Effector memory CD8-positive, alpha-beta T cell (primary cell): Measurements from ENCODE around the gene TMIE.

Experiments used
- ATAC-seq: fragments of 150-1000 bp; cut with Tn5 transposase; replicated peaks from 2 replicates; pipeline ENCODE4 v1.10.0; 2021; ENCODE audit warnings: mild to moderate bottlenecking, moderate library complexity
- DNase-seq, 3 experiments: peaks; one replicate each; pipeline ENCODE4 v3.0.0; 2021
- H3K27ac Mint-ChIP-seq, 2 donors: one replicate each; pipeline ENCODE4 v1.8.0; 2022; ENCODE audit warnings: mild to moderate bottlenecking in 2 of 2, mixed read lengths in 2 of 2, moderate library complexity in 2 of 2
- H3K27me3 Mint-ChIP-seq, 2 donors: one replicate each; pipeline ENCODE4 v1.8.0; 2022; ENCODE audit warnings: mixed read lengths in 2 of 2
- H3K36me3 Mint-ChIP-seq: one replicate; pipeline ENCODE4 v1.8.0; 2022; ENCODE audit warnings: mild to moderate bottlenecking, moderate library complexity, mixed read lengths; ENCODE audit not compliant: insufficient read depth
- H3K4me1 Mint-ChIP-seq, 2 donors: one replicate each; pipeline ENCODE4 v1.8.0; 2022; ENCODE audit warnings: low read depth in 2 of 2, mixed read lengths in 2 of 2
- H3K4me3 Mint-ChIP-seq, 2 donors: one replicate each; pipeline ENCODE4 v1.8.0; 2022; ENCODE audit warnings: mild to moderate bottlenecking in 2 of 2, mixed read lengths in 2 of 2, moderate library complexity in 2 of 2
- H3K9me3 Mint-ChIP-seq, 2 donors: one replicate each; pipeline ENCODE4 v1.8.0; 2022; ENCODE audit warnings: mixed read lengths in 2 of 2

TMIE gene

DNA sequence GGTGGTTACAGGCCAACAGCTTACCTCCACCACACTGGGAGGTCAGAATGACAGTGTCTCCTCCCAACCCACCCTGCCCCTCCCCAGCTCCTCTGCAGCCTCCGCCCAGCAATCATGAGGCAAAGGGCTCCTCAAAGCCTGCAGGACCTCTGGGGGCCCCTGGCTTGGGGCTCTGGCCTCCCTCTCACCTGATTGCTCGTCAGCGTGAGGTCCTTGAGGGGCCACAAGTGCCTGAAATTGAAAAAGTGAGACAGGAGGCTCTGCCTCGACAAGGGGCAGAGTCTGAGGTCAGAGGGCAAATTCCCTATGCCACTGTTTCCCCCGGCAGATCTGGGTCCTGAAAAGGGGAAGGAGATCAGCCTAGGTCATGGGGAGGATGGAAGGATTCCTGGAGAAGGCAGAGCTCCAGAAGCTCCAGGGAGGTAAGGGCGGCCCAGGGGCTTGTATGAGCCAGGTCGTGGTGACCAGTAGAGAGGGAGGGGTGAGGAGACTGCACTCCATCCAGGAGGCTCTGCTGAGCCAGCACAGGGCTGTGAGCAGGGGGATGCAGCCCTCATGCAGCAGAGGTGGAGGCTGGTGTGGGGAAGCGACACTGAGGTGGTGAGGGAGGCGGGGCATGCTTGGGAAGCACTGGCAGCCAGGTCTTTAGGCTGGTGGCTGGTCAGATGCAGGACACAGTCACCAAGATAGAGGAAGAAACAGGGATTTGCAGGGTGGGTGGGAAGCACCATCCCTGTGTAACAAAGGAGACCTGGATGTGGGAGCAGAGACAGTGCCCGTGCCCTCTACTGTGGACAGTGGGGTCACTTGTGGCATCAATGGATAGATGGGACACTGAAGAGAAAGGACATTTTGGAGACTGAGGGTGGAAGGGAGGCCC, 27.8 kb upstream of the TMIE start:
- ATAC-seq (no peak), DNase-seq (no peak)
- no peak overlapping the region for H3K27ac Mint-ChIP-seq
- peaks cover 0 to 8% of the 10 kb centered on the region in 2 donors for H3K27me3 Mint-ChIP-seq
- no peaks in the 10 kb centered on the region for H3K36me3 Mint-ChIP-seq
- H3K9me3 Mint-ChIP-seq, result no peaks in the 10 kb centered on the region
- H3K4me3 Mint-ChIP-seq, result no peak overlapping the region
- H3K4me1 Mint-ChIP-seq, result no peaks in the 10 kb centered on the region

DNA sequence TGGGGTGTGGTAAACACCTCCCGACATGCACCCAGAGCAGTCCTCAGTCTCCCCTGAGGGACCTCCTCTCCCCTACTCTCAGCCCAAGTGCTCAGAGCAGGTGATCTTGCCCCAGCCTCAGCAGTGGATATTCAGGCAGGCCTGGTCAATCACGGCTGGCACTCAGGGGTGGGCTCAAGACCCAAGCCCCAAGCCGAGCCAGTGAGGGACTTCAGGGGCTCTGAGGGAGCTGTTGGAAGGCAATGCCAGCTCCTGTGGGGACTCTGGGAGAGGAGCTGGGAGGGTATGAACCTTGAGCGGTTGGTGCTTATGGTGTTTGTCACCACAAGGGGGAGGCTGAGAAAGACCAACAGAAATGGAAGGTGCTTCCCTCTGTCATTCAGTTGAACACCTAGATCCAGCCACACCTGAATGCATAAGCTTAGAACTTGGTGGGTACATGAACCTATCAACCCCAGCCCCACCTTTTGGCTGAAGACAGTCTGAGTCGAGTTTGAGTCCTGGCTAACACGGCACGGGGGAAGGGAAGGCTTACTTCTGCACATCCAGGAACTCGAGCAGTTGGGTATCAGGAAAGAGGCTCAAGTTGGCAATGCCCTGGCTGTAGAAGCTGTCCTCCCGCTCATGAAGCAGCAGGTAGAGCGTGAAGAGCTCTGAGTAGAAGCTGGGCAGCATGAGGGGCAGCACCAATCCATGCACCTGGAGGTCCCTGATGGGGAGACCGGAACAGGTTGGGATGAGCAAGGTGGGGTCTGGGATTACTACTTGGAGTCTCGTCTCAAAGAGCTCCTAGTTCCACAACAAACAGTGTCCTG, 27.0 kb upstream of the TMIE start:
- DNase-seq (no peak), ATAC-seq (no peak)
- no peak overlapping the region for H3K4me3 Mint-ChIP-seq
- no peak overlapping the region for H3K27ac Mint-ChIP-seq
- H3K27me3 Mint-ChIP-seq, result peaks cover 0 to 8% of the 10 kb centered on the region in 2 donors
- no peaks in the 10 kb centered on the region for H3K36me3 Mint-ChIP-seq
- no peaks in the 10 kb centered on the region for H3K4me1 Mint-ChIP-seq
- H3K9me3 Mint-ChIP-seq, result no peaks in the 10 kb centered on the region

DNA sequence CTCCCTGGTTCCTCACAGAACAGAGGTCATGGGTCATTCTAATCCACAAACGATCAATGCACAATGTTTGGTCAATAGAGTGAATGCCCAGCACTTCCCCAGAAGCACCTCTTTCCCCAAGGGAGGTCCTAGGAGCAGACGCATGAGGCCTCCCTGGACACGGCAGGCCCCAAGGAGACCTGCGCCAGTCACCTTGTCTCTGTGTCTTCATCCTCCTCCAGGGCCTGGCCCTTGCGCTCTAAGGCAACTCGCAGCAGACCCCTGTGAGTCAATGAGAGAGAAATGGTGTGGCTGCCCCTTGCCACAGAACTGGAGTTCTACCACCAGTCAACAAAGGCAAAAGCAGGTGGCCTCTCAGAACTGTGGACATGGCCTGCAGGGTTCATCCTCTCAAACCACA, 25.8 kb upstream of the TMIE start:
- DNase-seq (no peak), ATAC-seq (no peak)
- no peaks in the 10 kb centered on the region for H3K36me3 Mint-ChIP-seq
- peaks cover 0 to 18% of the 10 kb centered on the region in 2 donors for H3K27me3 Mint-ChIP-seq
- H3K9me3 Mint-ChIP-seq, result no peaks in the 10 kb centered on the region
- H3K4me1 Mint-ChIP-seq, result no peaks in the 10 kb centered on the region
- H3K4me3 Mint-ChIP-seq, result no peak overlapping the region
- H3K27ac Mint-ChIP-seq, result no peak overlapping the region

DNA sequence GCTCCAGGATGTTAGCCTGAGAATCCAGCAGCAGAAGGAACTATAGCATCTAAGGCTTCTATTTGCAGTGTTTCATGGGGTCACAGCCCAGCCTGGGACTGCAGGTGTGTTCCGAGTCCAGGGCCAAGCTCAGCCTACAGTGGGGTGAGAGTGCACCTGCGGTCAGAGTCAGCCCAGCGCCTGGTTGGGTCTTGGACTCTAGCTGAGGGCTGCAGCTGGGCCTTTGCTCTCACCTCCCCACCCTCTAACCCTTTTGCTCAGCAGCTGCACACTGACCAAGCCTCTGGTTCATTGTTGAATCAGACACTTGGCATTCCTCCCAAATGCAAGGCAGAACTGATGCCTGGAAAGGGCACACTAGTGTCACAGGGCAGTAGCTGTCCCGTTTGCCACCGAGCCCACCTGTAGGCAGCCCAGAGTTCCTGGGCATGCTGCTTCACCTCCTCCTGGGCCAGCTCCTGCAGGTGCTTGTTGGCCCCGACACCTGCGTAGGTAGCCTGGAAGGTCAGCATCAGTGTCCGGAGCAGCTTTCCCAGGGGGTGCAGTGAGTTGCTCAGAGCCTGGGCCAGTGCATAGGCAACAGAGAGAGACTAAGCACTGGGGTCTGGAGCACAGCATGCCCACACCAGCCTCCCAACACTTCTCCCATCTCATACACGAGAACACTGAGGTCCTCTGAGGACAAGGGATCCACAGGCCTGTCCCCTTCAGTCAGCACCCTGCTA, 25.2 kb upstream of the TMIE start:
- Mint-ChIP-seq H3K27ac (no peak overlapping the region), H3K9me3 (no peaks in the 10 kb centered on the region), H3K4me1 (no peaks in the 10 kb centered on the region), H3K27me3 (peaks cover 0 to 18% of the 10 kb centered on the region in 2 donors), H3K4me3 (no peak overlapping the region), H3K36me3 (no peaks in the 10 kb centered on the region)
- no peak for DNase-seq
- ATAC-seq, result no peak

DNA sequence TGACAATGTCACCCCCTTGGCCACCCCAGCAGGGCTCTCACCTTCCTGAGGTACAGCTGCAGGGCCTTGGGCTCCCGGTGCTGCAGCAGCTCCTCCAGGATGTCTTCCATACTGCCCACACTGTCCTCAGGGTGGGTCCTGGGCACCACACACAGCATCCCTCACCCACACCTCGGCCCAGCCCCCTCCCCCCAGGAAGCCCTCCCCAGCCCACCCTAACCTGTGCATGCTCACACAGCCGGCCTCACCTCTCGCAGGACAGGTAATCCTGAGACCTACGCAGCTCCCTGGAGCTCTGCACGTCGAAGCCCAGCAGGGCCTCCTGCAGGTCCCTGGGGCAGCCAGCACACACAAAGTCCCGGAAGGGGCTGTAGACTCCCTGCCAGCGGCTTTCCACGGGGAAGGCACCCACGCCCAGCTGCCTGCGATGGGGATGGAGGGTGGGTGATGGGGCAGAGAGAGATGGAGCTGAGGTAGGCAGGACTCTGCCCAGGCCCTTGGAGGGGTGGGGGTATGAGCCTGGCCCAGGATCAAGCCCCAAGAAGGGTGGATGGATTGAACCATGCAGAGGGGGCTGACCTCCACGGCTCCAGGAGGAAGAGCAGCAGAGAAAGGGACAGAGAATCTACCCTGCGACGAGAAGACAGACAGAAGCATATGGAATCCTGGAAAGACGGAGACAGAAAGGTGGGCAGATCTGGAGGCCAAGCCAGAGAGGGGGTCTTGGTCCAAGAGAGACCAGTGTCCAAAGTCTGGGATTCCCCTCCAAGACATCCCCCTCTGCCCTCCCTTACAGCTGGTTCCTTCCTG, 24.4 kb upstream of the TMIE start:
- DNase-seq (no peak), ATAC-seq (no peak)
- Mint-ChIP-seq H3K9me3 (no peaks in the 10 kb centered on the region), H3K27me3 (peaks cover 0 to 18% of the 10 kb centered on the region in 2 donors), H3K27ac (no peak overlapping the region), H3K4me3 (no peak overlapping the region), H3K4me1 (no peaks in the 10 kb centered on the region), H3K36me3 (no peaks in the 10 kb centered on the region)

DNA sequence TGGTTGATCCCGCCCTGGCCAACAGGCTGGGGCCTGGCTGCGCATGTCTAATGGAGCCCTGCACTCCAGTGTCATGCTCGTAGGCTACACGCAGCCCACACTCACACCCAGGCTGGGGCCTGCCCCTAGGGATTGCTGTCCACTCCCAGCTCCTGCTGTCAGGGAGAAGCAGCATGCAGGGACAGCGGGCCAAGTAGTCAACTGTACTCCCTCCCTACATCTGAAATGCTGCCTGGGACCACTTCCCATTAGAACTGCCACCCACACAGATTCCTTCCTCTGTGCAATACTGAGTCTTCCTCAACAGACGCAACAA, 23.8 kb upstream of the TMIE start:
- Mint-ChIP-seq H3K27me3 (peaks cover 0 to 18% of the 10 kb centered on the region in 2 donors), H3K4me1 (no peaks in the 10 kb centered on the region), H3K36me3 (no peaks in the 10 kb centered on the region), H3K4me3 (no peak overlapping the region), H3K27ac (no peak overlapping the region), H3K9me3 (no peaks in the 10 kb centered on the region)
- no peak for DNase-seq
- ATAC-seq, result no peak

DNA sequence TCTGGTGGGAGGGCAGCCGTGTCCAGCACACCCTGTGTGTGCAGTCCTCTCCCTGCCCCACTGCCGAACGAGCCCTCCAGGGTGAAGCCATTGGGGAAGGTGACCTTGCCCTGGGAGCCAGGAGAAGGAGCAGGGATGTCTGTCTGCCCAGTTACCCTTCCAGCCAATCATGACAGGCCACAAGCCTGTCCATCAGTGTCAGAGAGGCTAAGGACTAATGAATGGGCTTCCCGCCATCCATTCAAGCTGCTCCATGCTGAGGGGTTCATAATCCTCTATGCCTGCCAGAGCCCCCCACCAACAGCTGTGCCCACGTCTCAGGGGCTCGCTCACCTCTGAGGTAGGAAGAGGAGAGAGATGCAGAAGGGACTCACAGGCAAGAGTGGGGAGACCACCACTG, 22.9 kb upstream of the TMIE start:
- Mint-ChIP-seq H3K27ac (no peak overlapping the region), H3K9me3 (no peaks in the 10 kb centered on the region), H3K4me3 (no peak overlapping the region), H3K36me3 (no peaks in the 10 kb centered on the region), H3K4me1 (no peaks in the 10 kb centered on the region), H3K27me3 (peaks cover 0 to 16% of the 10 kb centered on the region in 2 donors)
- DNase-seq, result no peak
- ATAC-seq, result no peak

DNA sequence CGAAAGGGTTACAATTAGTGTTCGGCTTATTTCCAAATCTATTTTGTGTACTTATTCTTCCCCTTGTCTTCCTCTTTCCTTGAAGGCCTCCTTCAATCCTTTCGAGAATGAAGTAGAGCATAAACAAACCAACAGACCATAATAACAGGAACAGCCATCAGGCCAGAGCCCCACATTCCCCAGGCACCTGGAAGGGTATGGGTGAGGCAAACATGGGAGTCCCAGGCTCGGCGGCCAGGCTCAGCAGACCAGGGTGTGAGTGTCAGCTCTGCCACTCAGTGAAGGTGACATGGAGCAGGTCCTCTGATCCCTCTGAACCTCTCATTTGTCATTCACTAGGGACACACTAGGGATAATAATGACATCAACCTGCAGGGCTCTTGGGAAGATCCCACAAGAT, 21.5 kb upstream of the TMIE start:
- no peaks in the 10 kb centered on the region for H3K4me1 Mint-ChIP-seq
- no peaks in the 10 kb centered on the region for H3K36me3 Mint-ChIP-seq
- H3K27me3 Mint-ChIP-seq, result peaks cover 0 to 10% of the 10 kb centered on the region in 2 donors
- peak overlapping the region in 1 of 2 donors; percentile 26 for H3K27ac Mint-ChIP-seq
- H3K4me3 Mint-ChIP-seq, result no peak overlapping the region
- ATAC-seq (no peak), DNase-seq (no peak)
- H3K9me3 Mint-ChIP-seq, result no peaks in the 10 kb centered on the region

DNA sequence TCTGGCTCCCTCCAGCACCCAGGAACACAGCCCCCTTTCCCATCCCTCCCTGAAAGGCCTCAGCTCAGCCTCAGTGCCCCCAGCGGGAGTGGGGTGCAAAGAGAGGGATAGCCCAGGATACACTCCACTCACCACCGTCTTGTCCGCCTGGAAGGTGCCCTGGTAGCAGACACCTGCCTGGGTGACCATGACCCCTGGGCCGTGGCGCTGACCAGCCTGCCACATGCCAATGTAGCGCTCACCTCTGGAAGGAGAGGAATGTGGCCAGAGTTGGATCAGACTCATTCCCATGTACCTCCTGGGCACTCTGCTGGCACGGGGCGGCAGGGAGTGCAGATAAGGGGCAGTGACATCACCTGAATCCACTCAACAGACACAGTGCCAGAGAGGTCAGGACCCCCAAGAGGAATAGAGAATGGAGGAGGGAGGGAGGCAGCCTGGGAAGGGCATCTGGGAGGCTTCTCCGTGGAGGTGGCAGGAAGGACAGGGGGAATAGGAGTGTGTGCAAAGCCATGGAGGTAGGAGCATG, 20.8 kb upstream of the TMIE start:
- H3K9me3 Mint-ChIP-seq, result no peaks in the 10 kb centered on the region
- H3K4me3 Mint-ChIP-seq, result no peak overlapping the region
- DNase-seq (no peak), ATAC-seq (no peak)
- peaks cover 0 to 11% of the 10 kb centered on the region in 2 donors for H3K27me3 Mint-ChIP-seq
- no peaks in the 10 kb centered on the region for H3K36me3 Mint-ChIP-seq
- no peaks in the 10 kb centered on the region for H3K4me1 Mint-ChIP-seq
- H3K27ac Mint-ChIP-seq, result no peak overlapping the region

DNA sequence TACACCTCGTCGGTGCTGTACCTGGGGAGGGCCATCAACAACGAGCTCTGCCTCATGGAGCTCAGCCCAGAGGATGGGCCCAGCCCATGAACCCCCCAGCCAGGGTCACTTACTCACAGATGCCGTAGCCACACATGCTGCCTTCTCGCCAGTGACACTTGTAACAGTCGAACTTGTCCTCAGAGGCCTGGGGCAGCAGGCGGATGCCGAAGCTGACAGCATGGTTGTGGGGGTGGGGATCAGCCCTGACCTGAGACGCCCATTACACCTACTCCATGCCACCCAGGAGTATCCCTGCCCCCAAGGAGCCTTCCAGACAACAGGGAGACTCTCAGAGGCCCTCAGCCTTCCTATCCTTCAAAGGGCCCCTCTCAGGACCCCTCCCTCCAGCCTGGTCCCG, 19.8 kb upstream of the TMIE start:
- H3K27me3 Mint-ChIP-seq, result peaks cover 0 to 19% of the 10 kb centered on the region in 2 donors
- H3K4me1 Mint-ChIP-seq, result no peaks in the 10 kb centered on the region
- H3K4me3 Mint-ChIP-seq, result no peak overlapping the region
- no peak overlapping the region for H3K27ac Mint-ChIP-seq
- ATAC-seq (no peak), DNase-seq (no peak)
- no peaks in the 10 kb centered on the region for H3K36me3 Mint-ChIP-seq
- H3K9me3 Mint-ChIP-seq, result no peaks in the 10 kb centered on the region

DNA sequence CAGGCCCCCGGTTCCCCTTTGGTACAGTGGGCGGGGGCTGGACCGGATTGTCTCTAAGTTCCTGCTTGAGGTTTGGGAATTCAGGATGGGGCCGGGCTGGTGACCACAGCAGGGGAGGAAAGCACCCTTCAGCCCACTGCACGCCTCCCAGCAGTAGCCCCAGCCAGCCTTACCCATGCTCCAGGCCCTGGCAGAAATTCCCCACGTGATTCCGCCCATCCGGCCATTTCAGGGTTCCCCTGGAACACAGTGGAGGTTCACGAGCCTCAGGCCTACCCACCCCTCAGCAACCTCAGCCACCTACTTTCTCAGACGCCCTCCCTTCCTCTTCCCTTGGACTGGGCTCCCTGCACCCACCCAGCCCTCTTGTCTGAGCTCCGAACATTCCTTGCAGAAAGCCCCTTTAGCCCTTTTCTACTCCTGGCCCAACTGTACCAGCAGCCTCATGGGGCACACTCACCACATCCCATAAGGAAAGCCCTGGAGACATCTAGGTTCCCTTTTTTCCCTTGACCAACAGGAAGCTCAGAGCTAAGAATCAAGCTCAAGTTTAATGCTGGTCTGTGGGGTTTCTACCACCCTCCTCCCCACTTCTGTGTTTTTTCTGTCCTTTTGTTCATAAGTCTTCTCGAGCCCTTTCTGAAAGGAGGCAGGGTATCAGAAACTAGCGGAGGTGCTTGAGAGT, 19.2 kb upstream of the TMIE start:
- Mint-ChIP-seq H3K9me3 (no peaks in the 10 kb centered on the region), H3K27ac (no peak overlapping the region), H3K36me3 (no peaks in the 10 kb centered on the region), H3K4me1 (no peaks in the 10 kb centered on the region), H3K27me3 (peaks cover 0 to 19% of the 10 kb centered on the region in 2 donors), H3K4me3 (no peak overlapping the region)
- ATAC-seq, result no peak
- DNase-seq, result no peak

DNA sequence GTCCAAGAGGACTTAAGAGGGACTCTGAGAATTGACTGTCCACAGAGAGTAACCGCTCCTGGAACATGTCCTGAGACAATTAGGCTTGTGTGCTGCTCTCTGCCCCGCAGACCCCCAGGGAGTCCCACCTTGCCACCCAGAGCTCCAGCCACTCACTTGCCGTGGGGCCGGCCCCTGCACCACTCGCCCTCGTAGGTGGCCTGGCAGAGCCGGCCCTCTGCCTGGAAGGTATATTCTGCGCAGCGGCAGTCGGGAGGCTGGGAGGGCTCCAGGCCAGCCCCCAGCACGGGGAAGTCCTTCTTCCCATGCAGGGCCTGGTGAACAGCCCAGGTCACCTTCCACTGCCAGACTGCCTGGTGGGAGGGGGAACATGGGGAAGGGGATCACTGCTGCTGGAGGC, 18.2 kb upstream of the TMIE start:
- no peaks in the 10 kb centered on the region for H3K36me3 Mint-ChIP-seq
- H3K27me3 Mint-ChIP-seq, result peaks cover 0 to 19% of the 10 kb centered on the region in 2 donors
- DNase-seq, result no peak
- ATAC-seq, result no peak
- H3K4me3 Mint-ChIP-seq, result no peak overlapping the region
- H3K27ac Mint-ChIP-seq, result no peak overlapping the region
- H3K4me1 Mint-ChIP-seq, result no peaks in the 10 kb centered on the region
- H3K9me3 Mint-ChIP-seq, result no peaks in the 10 kb centered on the region
